ENCODE data around the gene MYH13.

MYH13 gene

GRCh38 chr17:10370016-10370608 lies 2.7 kb downstream of the MYH13 start:
- H3K9ac ChIP-seq (ENCODE audit: insufficient read length, low read depth): no peak overlapping the region
- H3K27me3 ChIP-seq (ENCODE audit: insufficient read depth, insufficient read length): no peaks in the 10 kb centered on the region
- no peaks in the 10 kb centered on the region for H3K9me3 ChIP-seq (ENCODE audit: insufficient read depth, low read length)
- no peaks in the 10 kb centered on the region for H3K36me3 ChIP-seq (ENCODE audit: insufficient read depth, insufficient read length, low read length)
- no peak for DNase-seq (ENCODE audit: low read depth, low spot score)
- H3K4me1 ChIP-seq (ENCODE audit: insufficient read depth, insufficient read length): peaks cover 2% of the 10 kb centered on the region
- TF ChIP-seq YY1 (IDR thresholded peaks at IDR 0.05; ENCODE audit: insufficient read depth, insufficient read length): no peak
- TF ChIP-seq SUZ12 (IDR thresholded peaks at IDR 0.05; ENCODE audit: extremely low read depth, insufficient read depth, insufficient read length): no peak
- TF ChIP-seq ZNF274 (IDR thresholded peaks at IDR 0.05; ENCODE audit: low read depth, low read length): no peak
- no peak overlapping the region for H3K4me3 ChIP-seq (ENCODE audit: insufficient read length, low read depth)

GRCh38 chr17:10369239-10369638 lies 3.6 kb downstream of the MYH13 start:
- H3K4me1 ChIP-seq (ENCODE audit: insufficient read depth, insufficient read length): peaks cover 2% of the 10 kb centered on the region
- H3K27me3 ChIP-seq (ENCODE audit: insufficient read depth, insufficient read length): no peaks in the 10 kb centered on the region
- TF ChIP-seq YY1 (IDR thresholded peaks at IDR 0.05; ENCODE audit: insufficient read depth, insufficient read length) (no peak), ZNF274 (IDR thresholded peaks at IDR 0.05; ENCODE audit: low read depth, low read length) (no peak), SUZ12 (IDR thresholded peaks at IDR 0.05; ENCODE audit: extremely low read depth, insufficient read depth, insufficient read length) (no peak)
- no peak overlapping the region for H3K4me3 ChIP-seq (ENCODE audit: insufficient read length, low read depth)
- H3K9me3 ChIP-seq (ENCODE audit: insufficient read depth, low read length): no peaks in the 10 kb centered on the region
- H3K9ac ChIP-seq (ENCODE audit: insufficient read length, low read depth): no peak overlapping the region
- DNase-seq (ENCODE audit: low read depth, low spot score): no peak
- no peaks in the 10 kb centered on the region for H3K36me3 ChIP-seq (ENCODE audit: insufficient read depth, insufficient read length, low read length)

DNA sequence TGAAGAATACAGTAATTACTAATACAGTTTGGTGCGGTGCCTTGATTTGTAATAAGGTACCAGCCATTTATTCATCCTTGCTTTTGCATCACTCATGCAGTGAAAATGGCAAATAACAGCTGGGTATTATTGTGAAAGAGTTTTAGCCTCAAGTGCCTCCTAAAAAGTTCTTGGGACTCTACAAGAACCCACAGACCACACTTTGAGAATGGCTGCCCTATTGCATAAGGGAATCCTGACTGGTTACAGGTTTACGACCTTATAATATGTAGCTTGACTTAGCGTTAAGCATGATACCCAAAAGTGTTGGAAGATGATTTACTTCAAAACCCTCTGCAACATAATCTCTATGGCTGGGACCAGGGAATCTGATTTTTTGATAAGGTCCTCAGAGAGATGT lies 4.2 kb downstream of the MYH13 start:
- Histone ChIP-seq H3K36me3 (ENCODE audit: insufficient read depth, insufficient read length, low read length) (no peaks in the 10 kb centered on the region), H3K4me1 (ENCODE audit: insufficient read depth, insufficient read length) (peaks cover 2% of the 10 kb centered on the region), H3K27me3 (ENCODE audit: insufficient read depth, insufficient read length) (no peaks in the 10 kb centered on the region), H3K9ac (ENCODE audit: insufficient read length, low read depth) (no peak overlapping the region), H3K4me3 (ENCODE audit: insufficient read length, low read depth) (no peak overlapping the region), H3K9me3 (ENCODE audit: insufficient read depth, low read length) (no peaks in the 10 kb centered on the region)
- TF ChIP-seq YY1 (IDR thresholded peaks at IDR 0.05; ENCODE audit: insufficient read depth, insufficient read length) (no peak), SUZ12 (IDR thresholded peaks at IDR 0.05; ENCODE audit: extremely low read depth, insufficient read depth, insufficient read length) (no peak), ZNF274 (IDR thresholded peaks at IDR 0.05; ENCODE audit: low read depth, low read length) (no peak)
- DNase-seq (ENCODE audit: low read depth, low spot score): no peak

DNA sequence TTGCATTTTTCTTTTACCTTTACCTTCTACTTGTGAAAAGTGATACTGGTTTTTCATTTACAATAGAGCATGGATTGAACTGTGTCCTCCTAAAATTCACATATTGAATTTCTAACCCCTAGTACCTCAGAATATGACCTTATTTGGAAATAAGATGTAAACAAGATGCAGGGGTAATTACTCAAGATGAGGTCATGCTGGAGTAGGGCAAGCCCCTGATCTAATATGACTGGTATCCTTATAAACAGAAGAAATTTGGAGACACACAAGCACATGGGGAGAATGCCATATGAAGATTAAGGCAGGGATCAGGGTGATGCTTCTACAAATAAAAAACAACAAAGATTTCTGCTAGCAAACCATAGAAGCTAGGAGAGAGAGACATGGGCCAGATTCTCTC lies 12.2 kb downstream of the MYH13 start:
- H3K9ac ChIP-seq (ENCODE audit: insufficient read length, low read depth): no peak overlapping the region
- no peak overlapping the region for H3K4me3 ChIP-seq (ENCODE audit: insufficient read length, low read depth)
- H3K36me3 ChIP-seq (ENCODE audit: insufficient read depth, insufficient read length, low read length): no peaks in the 10 kb centered on the region
- no peaks in the 10 kb centered on the region for H3K27me3 ChIP-seq (ENCODE audit: insufficient read depth, insufficient read length)
- no peaks in the 10 kb centered on the region for H3K9me3 ChIP-seq (ENCODE audit: insufficient read depth, low read length)
- no peak for TF ChIP-seq SUZ12 (IDR thresholded peaks at IDR 0.05; ENCODE audit: extremely low read depth, insufficient read depth, insufficient read length)
- DNase-seq (ENCODE audit: low read depth, low spot score): no peak
- peaks cover 2% of the 10 kb centered on the region for H3K4me1 ChIP-seq (ENCODE audit: insufficient read depth, insufficient read length)

DNA sequence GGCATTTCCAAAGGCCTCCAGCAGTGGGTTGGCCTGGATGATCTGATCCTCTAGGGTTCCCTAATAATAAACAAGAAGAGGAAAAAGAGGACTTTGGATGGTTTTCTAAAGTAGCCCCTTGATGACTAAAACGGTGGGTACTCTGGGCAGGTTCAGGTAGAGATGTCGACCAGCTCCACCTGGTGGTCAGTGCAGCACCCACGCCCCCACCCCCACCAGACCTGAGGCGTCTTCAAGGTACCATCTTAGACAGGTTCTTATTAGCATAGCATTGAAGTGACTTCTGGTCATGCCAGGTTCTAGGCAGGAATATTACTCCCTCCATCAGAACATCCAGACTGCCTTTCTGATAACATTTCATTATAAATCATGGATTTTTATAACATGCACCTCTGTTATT lies 15.0 kb downstream of the MYH13 start:
- Histone ChIP-seq H3K9ac (ENCODE audit: insufficient read length, low read depth) (no peak overlapping the region), H3K36me3 (ENCODE audit: insufficient read depth, insufficient read length, low read length) (no peaks in the 10 kb centered on the region), H3K4me1 (ENCODE audit: insufficient read depth, insufficient read length) (no peaks in the 10 kb centered on the region), H3K27me3 (ENCODE audit: insufficient read depth, insufficient read length) (no peaks in the 10 kb centered on the region), H3K9me3 (ENCODE audit: insufficient read depth, low read length) (no peaks in the 10 kb centered on the region), H3K4me3 (ENCODE audit: insufficient read length, low read depth) (no peak overlapping the region)
- TF ChIP-seq ZNF274 (IDR thresholded peaks at IDR 0.05; ENCODE audit: low read depth, low read length) (no peak), YY1 (IDR thresholded peaks at IDR 0.05; ENCODE audit: insufficient read depth, insufficient read length) (no peak), SUZ12 (IDR thresholded peaks at IDR 0.05; ENCODE audit: extremely low read depth, insufficient read depth, insufficient read length) (no peak)
- peak; percentile 16 for DNase-seq (ENCODE audit: low read depth, low spot score)

DNA sequence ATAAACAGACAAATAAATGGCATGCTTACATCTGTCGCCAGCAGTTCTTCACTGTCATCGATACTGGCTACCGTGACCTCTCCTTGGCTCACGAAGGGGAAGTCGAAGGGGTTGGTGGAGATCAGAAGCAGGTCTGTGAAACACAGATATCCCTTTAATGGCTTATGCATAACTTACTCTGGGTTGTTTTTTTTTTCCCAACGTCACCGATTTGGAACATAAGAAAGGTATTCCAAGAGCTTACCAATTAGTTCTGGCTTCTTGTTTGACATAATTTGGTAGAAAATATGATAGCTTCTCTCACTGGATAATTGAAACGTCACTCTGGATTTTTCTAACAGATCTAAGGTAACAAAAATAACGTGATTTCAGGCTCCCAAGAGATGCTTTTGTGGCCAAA lies 18.2 kb downstream of the MYH13 start:
- Histone ChIP-seq H3K27me3 (ENCODE audit: insufficient read depth, insufficient read length) (no peaks in the 10 kb centered on the region), H3K4me3 (ENCODE audit: insufficient read length, low read depth) (no peak overlapping the region), H3K36me3 (ENCODE audit: insufficient read depth, insufficient read length, low read length) (no peaks in the 10 kb centered on the region), H3K9me3 (ENCODE audit: insufficient read depth, low read length) (no peaks in the 10 kb centered on the region), H3K4me1 (ENCODE audit: insufficient read depth, insufficient read length) (no peaks in the 10 kb centered on the region), H3K9ac (ENCODE audit: insufficient read length, low read depth) (no peak overlapping the region)
- no peak for DNase-seq (ENCODE audit: low read depth, low spot score)
- no peak for TF ChIP-seq YY1 (IDR thresholded peaks at IDR 0.05; ENCODE audit: insufficient read depth, insufficient read length)
- TF ChIP-seq ZNF274 (IDR thresholded peaks at IDR 0.05; ENCODE audit: low read depth, low read length): no peak
- TF ChIP-seq SUZ12 (IDR thresholded peaks at IDR 0.05; ENCODE audit: extremely low read depth, insufficient read depth, insufficient read length): no peak

DNA sequence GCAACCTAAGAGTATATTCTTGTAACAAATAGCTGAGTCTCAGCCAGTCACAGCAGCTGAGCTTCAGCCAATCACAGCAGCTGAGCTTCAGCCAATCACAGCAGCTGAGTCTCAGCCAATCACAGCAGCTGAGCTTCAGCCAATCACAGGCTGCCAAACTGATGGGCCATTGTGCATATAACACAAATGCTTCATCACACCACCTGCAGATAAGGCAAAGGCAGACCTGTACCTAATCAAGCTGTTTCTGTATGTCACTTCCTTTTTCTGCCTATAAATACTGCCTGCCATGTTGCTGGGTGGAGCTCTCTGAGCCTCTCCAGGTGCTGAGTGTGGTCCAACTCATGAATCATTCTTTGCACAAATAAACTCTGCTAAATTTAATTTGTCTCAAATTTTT lies 19.9 kb downstream of the MYH13 start:
- Histone ChIP-seq H3K36me3 (ENCODE audit: insufficient read depth, insufficient read length, low read length) (no peaks in the 10 kb centered on the region), H3K9me3 (ENCODE audit: insufficient read depth, low read length) (no peaks in the 10 kb centered on the region), H3K4me1 (ENCODE audit: insufficient read depth, insufficient read length) (no peaks in the 10 kb centered on the region), H3K9ac (ENCODE audit: insufficient read length, low read depth) (no peak overlapping the region), H3K27me3 (ENCODE audit: insufficient read depth, insufficient read length) (no peaks in the 10 kb centered on the region), H3K4me3 (ENCODE audit: insufficient read length, low read depth) (no peak overlapping the region)
- DNase-seq (ENCODE audit: low read depth, low spot score): no peak
- TF ChIP-seq ZNF274 (IDR thresholded peaks at IDR 0.05; ENCODE audit: low read depth, low read length) (no peak), YY1 (IDR thresholded peaks at IDR 0.05; ENCODE audit: insufficient read depth, insufficient read length) (no peak), SUZ12 (IDR thresholded peaks at IDR 0.05; ENCODE audit: extremely low read depth, insufficient read depth, insufficient read length) (no peak)
